GM23338 (cell line): ENCODE measurements around the gene FARS2. TPM values are rescaled to one million over a fixed set of nuclear protein-coding genes. Genes with fewer than 3 reads are reported as not detected.
A peak's percentile ranks its signal among the peaks of the same experiment; 100 is the strongest.

Experiments used
- ATAC-seq: fragments of 200-7000 bp; cut with Tn5 transposase; 3 replicates; pipeline ENCODE4 v1.9.1; 2020
- DNase-seq: peaks from one replicate; pipeline ENCODE4 v3.0.0-alpha.2; 2015; ENCODE audit warnings: low spot score
- H2AFZ ChIP-seq: fragments of 200-600 bp; sonication (generic); 2 replicates; pipeline ENCODE4 v1.8.0; 2016; ENCODE audit warnings: antibody characterized with exemption, mild to moderate bottlenecking, moderate library complexity
- H3F3A ChIP-seq: fragments of 200-600 bp; sonication (generic); replicated peaks from 2 replicates; pipeline ENCODE4 v1.8.0; 2017; ENCODE audit warnings: antibody characterized with exemption, mixed run types, low read depth
- H3K27ac ChIP-seq: fragments of 200-600 bp; sonication (generic); 2 replicates; pipeline ENCODE4 v1.6.1; 2016; ENCODE audit warnings: low read depth
- H3K27me3 ChIP-seq: fragments of 200-600 bp; sonication (generic); 2 replicates; pipeline ENCODE4 v1.8.0; 2016; ENCODE audit warnings: mild to moderate bottlenecking, mixed run types, moderate library complexity; ENCODE audit not compliant: insufficient read depth
- H3K36me3 ChIP-seq: fragments of 200-600 bp; sonication (generic); 2 replicates; pipeline ENCODE4 v1.8.0; 2016; ENCODE audit warnings: mild to moderate bottlenecking; ENCODE audit not compliant: insufficient read depth
- H3K4me1 ChIP-seq: fragments of 200-600 bp; sonication (generic); 2 replicates; pipeline ENCODE4 v1.8.0; 2016; ENCODE audit warnings: mild to moderate bottlenecking, moderate library complexity; ENCODE audit not compliant: insufficient read depth
- H3K4me2 ChIP-seq: fragments of 200-600 bp; sonication (generic); 2 replicates; pipeline ENCODE4 v1.7.1; 2017; ENCODE audit warnings: mixed run types
- H3K4me3 ChIP-seq: fragments of 200-600 bp; sonication (generic); 2 replicates; pipeline ENCODE4 v1.6.1; 2016; ENCODE audit warnings: mixed run types
- H3K79me2 ChIP-seq: fragments of 200-600 bp; sonication (generic); replicated peaks from 2 replicates; pipeline ENCODE4 v1.8.0; 2017; ENCODE audit warnings: mild to moderate bottlenecking; ENCODE audit not compliant: insufficient read depth
- H3K9me2 ChIP-seq: fragments of 200-600 bp; sonication (generic); 2 replicates; pipeline ENCODE4 v1.8.0; 2017; ENCODE audit not compliant: insufficient read depth
- H4K20me1 ChIP-seq: fragments of 200-600 bp; sonication (generic); replicated peaks from 2 replicates; pipeline ENCODE4 v1.8.0; 2017; ENCODE audit warnings: mild to moderate bottlenecking; ENCODE audit not compliant: insufficient read depth
- H3K27ac Mint-ChIP-seq: 2 replicates; pipeline ENCODE4 v1.8.0; 2020; ENCODE audit warnings: inconsistent platforms, mild to moderate bottlenecking, moderate library complexity, mixed read lengths
- H3K27me3 Mint-ChIP-seq: 3 replicates; pipeline ENCODE4 v1.8.0; 2022; ENCODE audit warnings: low read depth, mild to moderate bottlenecking, moderate library complexity, mixed read lengths, inconsistent platforms; ENCODE audit not compliant: insufficient read depth, poor library complexity
- H3K36me3 Mint-ChIP-seq: 3 replicates; pipeline ENCODE4 v1.8.0; 2021; ENCODE audit warnings: low read depth, mild to moderate bottlenecking, inconsistent platforms, moderate library complexity, mixed read lengths
- H3K4me1 Mint-ChIP-seq: 3 replicates; pipeline ENCODE4 v1.8.0; 2020; ENCODE audit warnings: mild to moderate bottlenecking, inconsistent platforms, mixed read lengths
- H3K4me3 Mint-ChIP-seq: 3 replicates; pipeline ENCODE4 v1.8.0; 2021; ENCODE audit warnings: moderate library complexity, mild to moderate bottlenecking, inconsistent platforms, mixed read lengths
- H3K9me3 Mint-ChIP-seq: 3 replicates; pipeline ENCODE4 v1.8.0; 2020; ENCODE audit warnings: moderate library complexity, mild to moderate bottlenecking, inconsistent platforms, mixed read lengths
- CREB1 ChIP-seq: fragments of 250-450 bp; sonication (Bioruptor Pico); IDR thresholded peaks from 2 replicates; pipeline ENCODE4 v1.5.0; 2020; ENCODE audit warnings: low read depth, mild to moderate bottlenecking, moderate library complexity
- EZH2phosphoT487 ChIP-seq: fragments of 200-600 bp; sonication (generic); IDR thresholded peaks from one replicate; pipeline ENCODE4 v1.8.1; 2018; ENCODE audit warnings: antibody characterized with exemption; ENCODE audit not compliant: unreplicated experiment
- JUNB ChIP-seq: IDR thresholded peaks from one replicate; pipeline ENCODE4 v1.6.1; 2016; ENCODE audit warnings: antibody characterized with exemption; ENCODE audit not compliant: unreplicated experiment
- NANOG ChIP-seq: IDR thresholded peaks from 2 replicates; pipeline ENCODE4 v1.6.1; 2016; ENCODE audit warnings: antibody characterized with exemption, borderline replicate concordance
- POLR2AphosphoS5 ChIP-seq: IDR thresholded peaks from 2 replicates; pipeline ENCODE4 v1.6.1; 2016; ENCODE audit warnings: antibody characterized with exemption, low read depth
- STAT1 ChIP-seq: IDR thresholded peaks from one replicate; pipeline ENCODE4 v1.6.1; 2016; ENCODE audit warnings: antibody characterized with exemption; ENCODE audit not compliant: unreplicated experiment
- ZNF114 ChIP-seq: fragments of 250-450 bp; sonication (Bioruptor Pico); IDR thresholded peaks from 2 replicates; pipeline ENCODE4 v1.5.0; 2020; ENCODE audit warnings: mild to moderate bottlenecking, moderate library complexity
- ZNF331 ChIP-seq: fragments of 250-450 bp; sonication (Bioruptor Pico); IDR thresholded peaks from 2 replicates; pipeline ENCODE4 v1.5.0; 2020; ENCODE audit warnings: low read depth, mild to moderate bottlenecking, moderate library complexity
- polyA plus RNA-seq: library from polyadenylated mRNA; unstranded; fragments of >200 nt; fragmentation: Nextera tagmentation; extraction: Ambion mirVana; gene quantifications from 2 replicates; pipeline ENCODE4 v1.2.1, GENCODE V29; 2016
- total RNA-seq: library from RNA; depleted of rRNA; stranded (reverse); fragments of >200 nt; shearing (Covaris generic); gene quantifications from 2 replicates; pipeline ENCODE4 v1.2.3, GENCODE V29; 2014
- TF ChIP-seq, protein P1 (sequence below), 2 experiments: fragments of 200-600 bp in 1 of 2; sonication (generic) in 1 of 2; conservative IDR thresholded peaks; 2 replicates each; pipeline versions ENCODE4 v1.5.1 to v1.6.1; 2016 to 2017; ENCODE audit warnings: antibody characterized with exemption in 2 of 2, low read depth in 2 of 2, mild to moderate bottlenecking in 2 of 2, moderate library complexity in 1 of 2
- TF ChIP-seq, protein P2 (sequence below): IDR thresholded peaks from 2 replicates; pipeline ENCODE4 v1.6.1; 2016; ENCODE audit warnings: antibody characterized with exemption
- TF ChIP-seq, protein P3 (sequence below): IDR thresholded peaks from one replicate; pipeline ENCODE4 v1.6.1; 2018; ENCODE audit warnings: antibody characterized with exemption; ENCODE audit not compliant: unreplicated experiment

The FARS2 gene
- total and polyA plus RNA-seq, 2 experiments from 2014 or later, result 7.6 to 19.0 TPM

DNA sequence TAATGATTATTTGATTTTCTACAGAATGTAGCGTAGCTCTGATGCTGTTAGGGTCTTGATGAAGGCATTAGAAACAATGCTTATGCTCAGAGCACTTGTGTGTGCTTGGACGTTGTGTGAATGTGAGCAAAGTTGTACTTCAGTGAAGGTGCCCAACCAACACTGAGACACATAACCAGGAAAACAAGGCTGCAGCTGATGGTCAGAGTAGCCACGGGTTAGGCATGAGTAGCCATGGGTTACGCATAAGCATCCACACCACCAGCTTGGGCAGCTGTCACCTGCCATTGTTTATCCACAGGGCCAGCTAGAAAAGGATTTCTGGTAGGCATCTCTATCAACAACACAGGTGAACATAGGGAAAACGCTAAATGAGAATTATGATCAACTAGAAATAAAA lies 418.8 kb downstream of the FARS2 start:
- no peaks in the 10 kb centered on the region for H3K9me2 ChIP-seq
- H3K4me3 ChIP-seq, result no peak overlapping the region
- H3K27ac ChIP-seq, result no peak overlapping the region
- Mint-ChIP-seq H3K9me3 (peaks cover 8% of the 10 kb centered on the region; the same call in 1 of the 3 replicates), H3K27me3 (peaks cover 2% of the 10 kb centered on the region), H3K4me3 (no peak overlapping the region), H3K27ac (no peak overlapping the region), H3K4me1 (peaks cover 17% of the 10 kb centered on the region), H3K36me3 (peaks cover 3% of the 10 kb centered on the region; the same call in 2 of the 3 replicates)
- H3K36me3 ChIP-seq, result no peaks in the 10 kb centered on the region
- no peaks in the 10 kb centered on the region for H3K79me2 ChIP-seq
- ATAC-seq (peak; percentile 34; the same call in 1 of the 3 replicates), DNase-seq (no peak)
- TF ChIP-seq EZH2phosphoT487, result no peak
- no peak for TF ChIP-seq JUNB
- no peaks in the 10 kb centered on the region for H3F3A ChIP-seq
- no peak overlapping the region for H2AFZ ChIP-seq
- H3K27me3 ChIP-seq, result no peaks in the 10 kb centered on the region
- no peak overlapping the region for H3K4me2 ChIP-seq
- no peaks in the 10 kb centered on the region; the same call in 1 of the 2 replicates for H4K20me1 ChIP-seq
- H3K4me1 ChIP-seq, result peaks cover 4% of the 10 kb centered on the region; the same call in 1 of the 2 replicates

DNA sequence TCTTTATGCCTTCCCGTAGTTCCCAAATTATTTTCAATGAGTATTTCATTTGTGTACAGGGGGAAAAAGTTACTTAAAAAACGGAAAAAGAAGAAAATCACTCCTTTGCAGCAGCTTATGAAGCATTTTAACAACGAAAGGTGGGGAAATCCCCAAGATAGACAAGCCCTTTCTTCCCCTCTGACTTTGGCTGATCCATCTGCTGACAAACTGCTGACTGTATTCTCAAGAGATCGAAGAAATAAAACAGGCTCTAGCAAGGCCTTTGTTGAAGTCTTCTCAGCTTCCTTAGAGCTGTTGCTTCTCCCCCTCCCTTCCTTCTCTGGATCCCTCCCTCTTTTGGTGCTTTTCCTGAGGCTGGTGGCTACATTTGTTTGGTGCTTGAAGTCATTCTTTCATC lies 420.2 kb downstream of the FARS2 start:
- no peaks in the 10 kb centered on the region for H3K27me3 ChIP-seq
- no peaks in the 10 kb centered on the region; the same call in 1 of the 2 replicates for H4K20me1 ChIP-seq
- no peaks in the 10 kb centered on the region for H3K79me2 ChIP-seq
- Mint-ChIP-seq H3K27me3 (peaks cover 2% of the 10 kb centered on the region), H3K9me3 (peaks cover 8% of the 10 kb centered on the region; the same call in 1 of the 3 replicates), H3K4me1 (peaks cover 17% of the 10 kb centered on the region), H3K4me3 (no peak overlapping the region), H3K27ac (no peak overlapping the region), H3K36me3 (peaks cover 3% of the 10 kb centered on the region; the same call in 2 of the 3 replicates)
- H3K9me2 ChIP-seq, result no peaks in the 10 kb centered on the region
- H3K4me3 ChIP-seq, result no peak overlapping the region
- DNase-seq, result no peak
- no peaks in the 10 kb centered on the region for H3K36me3 ChIP-seq
- TF ChIP-seq, protein P1, sequence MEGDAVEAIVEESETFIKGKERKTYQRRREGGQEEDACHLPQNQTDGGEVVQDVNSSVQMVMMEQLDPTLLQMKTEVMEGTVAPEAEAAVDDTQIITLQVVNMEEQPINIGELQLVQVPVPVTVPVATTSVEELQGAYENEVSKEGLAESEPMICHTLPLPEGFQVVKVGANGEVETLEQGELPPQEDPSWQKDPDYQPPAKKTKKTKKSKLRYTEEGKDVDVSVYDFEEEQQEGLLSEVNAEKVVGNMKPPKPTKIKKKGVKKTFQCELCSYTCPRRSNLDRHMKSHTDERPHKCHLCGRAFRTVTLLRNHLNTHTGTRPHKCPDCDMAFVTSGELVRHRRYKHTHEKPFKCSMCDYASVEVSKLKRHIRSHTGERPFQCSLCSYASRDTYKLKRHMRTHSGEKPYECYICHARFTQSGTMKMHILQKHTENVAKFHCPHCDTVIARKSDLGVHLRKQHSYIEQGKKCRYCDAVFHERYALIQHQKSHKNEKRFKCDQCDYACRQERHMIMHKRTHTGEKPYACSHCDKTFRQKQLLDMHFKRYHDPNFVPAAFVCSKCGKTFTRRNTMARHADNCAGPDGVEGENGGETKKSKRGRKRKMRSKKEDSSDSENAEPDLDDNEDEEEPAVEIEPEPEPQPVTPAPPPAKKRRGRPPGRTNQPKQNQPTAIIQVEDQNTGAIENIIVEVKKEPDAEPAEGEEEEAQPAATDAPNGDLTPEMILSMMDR (conservative IDR thresholded peaks at IDR 0.05; ENCODE audit: low read depth in 2 of 2), result no peak
- TF ChIP-seq JUNB, result no peak
- TF ChIP-seq CREB1 (CRISPR knock-in tag), result no peak
- no peak for TF ChIP-seq NANOG
- H3K4me1 ChIP-seq, result peaks cover 4% of the 10 kb centered on the region; the same call in 1 of the 2 replicates
- ATAC-seq, result no peak
- no peak overlapping the region for H3K27ac ChIP-seq
- H2AFZ ChIP-seq, result no peak overlapping the region
- H3F3A ChIP-seq, result no peaks in the 10 kb centered on the region
- H3K4me2 ChIP-seq, result no peak overlapping the region

DNA sequence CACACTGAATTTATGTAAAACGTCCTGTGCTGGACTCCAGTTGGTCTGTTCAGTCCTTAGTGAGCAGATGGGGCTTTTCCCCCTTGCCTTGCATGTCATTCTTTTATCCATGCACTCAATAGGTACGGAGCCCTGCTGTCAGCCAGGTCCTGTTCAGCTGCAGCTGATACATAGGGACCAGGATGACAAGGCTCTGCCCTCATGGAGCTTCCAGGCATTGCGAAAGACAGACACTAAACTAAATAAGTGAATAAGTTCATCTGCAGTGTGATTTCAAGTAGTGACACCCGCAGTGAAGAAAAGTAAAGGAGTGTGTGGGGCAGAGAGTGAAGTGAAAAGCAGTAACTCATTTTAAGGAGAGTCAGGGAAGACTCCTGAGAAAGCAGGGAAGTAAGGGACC lies 421.2 kb downstream of the FARS2 start:
- no peak overlapping the region for H3K4me2 ChIP-seq
- Mint-ChIP-seq H3K4me1 (peaks cover 17% of the 10 kb centered on the region), H3K4me3 (no peak overlapping the region), H3K27me3 (no peaks in the 10 kb centered on the region), H3K36me3 (peaks cover 3% of the 10 kb centered on the region; the same call in 2 of the 3 replicates), H3K27ac (no peak overlapping the region), H3K9me3 (peaks cover 8% of the 10 kb centered on the region; the same call in 1 of the 3 replicates)
- peaks cover 4% of the 10 kb centered on the region; the same call in 1 of the 2 replicates for H3K4me1 ChIP-seq
- DNase-seq, result no peak
- H4K20me1 ChIP-seq, result no peaks in the 10 kb centered on the region; the same call in 1 of the 2 replicates
- H3K4me3 ChIP-seq, result no peak overlapping the region
- no peaks in the 10 kb centered on the region for H3K36me3 ChIP-seq
- ATAC-seq, result no peak
- H3K27me3 ChIP-seq, result no peaks in the 10 kb centered on the region
- no peak overlapping the region for H2AFZ ChIP-seq
- no peaks in the 10 kb centered on the region for H3F3A ChIP-seq
- H3K9me2 ChIP-seq, result no peaks in the 10 kb centered on the region
- no peaks in the 10 kb centered on the region for H3K79me2 ChIP-seq
- no peak overlapping the region for H3K27ac ChIP-seq
- TF ChIP-seq, protein P2, sequence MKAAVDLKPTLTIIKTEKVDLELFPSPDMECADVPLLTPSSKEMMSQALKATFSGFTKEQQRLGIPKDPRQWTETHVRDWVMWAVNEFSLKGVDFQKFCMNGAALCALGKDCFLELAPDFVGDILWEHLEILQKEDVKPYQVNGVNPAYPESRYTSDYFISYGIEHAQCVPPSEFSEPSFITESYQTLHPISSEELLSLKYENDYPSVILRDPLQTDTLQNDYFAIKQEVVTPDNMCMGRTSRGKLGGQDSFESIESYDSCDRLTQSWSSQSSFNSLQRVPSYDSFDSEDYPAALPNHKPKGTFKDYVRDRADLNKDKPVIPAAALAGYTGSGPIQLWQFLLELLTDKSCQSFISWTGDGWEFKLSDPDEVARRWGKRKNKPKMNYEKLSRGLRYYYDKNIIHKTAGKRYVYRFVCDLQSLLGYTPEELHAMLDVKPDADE, result no peak
- TF ChIP-seq POLR2AphosphoS5 (no peak), CREB1 (CRISPR knock-in tag) (no peak), ZNF331 (CRISPR knock-in tag) (no peak), STAT1 (no peak), ZNF114 (CRISPR knock-in tag) (no peak)
- TF ChIP-seq, protein P3, sequence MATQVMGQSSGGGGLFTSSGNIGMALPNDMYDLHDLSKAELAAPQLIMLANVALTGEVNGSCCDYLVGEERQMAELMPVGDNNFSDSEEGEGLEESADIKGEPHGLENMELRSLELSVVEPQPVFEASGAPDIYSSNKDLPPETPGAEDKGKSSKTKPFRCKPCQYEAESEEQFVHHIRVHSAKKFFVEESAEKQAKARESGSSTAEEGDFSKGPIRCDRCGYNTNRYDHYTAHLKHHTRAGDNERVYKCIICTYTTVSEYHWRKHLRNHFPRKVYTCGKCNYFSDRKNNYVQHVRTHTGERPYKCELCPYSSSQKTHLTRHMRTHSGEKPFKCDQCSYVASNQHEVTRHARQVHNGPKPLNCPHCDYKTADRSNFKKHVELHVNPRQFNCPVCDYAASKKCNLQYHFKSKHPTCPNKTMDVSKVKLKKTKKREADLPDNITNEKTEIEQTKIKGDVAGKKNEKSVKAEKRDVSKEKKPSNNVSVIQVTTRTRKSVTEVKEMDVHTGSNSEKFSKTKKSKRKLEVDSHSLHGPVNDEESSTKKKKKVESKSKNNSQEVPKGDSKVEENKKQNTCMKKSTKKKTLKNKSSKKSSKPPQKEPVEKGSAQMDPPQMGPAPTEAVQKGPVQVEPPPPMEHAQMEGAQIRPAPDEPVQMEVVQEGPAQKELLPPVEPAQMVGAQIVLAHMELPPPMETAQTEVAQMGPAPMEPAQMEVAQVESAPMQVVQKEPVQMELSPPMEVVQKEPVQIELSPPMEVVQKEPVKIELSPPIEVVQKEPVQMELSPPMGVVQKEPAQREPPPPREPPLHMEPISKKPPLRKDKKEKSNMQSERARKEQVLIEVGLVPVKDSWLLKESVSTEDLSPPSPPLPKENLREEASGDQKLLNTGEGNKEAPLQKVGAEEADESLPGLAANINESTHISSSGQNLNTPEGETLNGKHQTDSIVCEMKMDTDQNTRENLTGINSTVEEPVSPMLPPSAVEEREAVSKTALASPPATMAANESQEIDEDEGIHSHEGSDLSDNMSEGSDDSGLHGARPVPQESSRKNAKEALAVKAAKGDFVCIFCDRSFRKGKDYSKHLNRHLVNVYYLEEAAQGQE, result no peak
- TF ChIP-seq, protein P1 (conservative IDR thresholded peaks at IDR 0.05; ENCODE audit: low read depth in 2 of 2), result no peak
